Right atrium auricular region (tissue), 2 donors: ENCODE data around the gene GIPC2. TPM values are rescaled to one million over a fixed set of nuclear protein-coding genes. Genes with fewer than 3 reads are reported as not detected.

Experiments
- DNase-seq: peaks from one replicate; pipeline ENCODE4 v3.0.0-alpha.2; 2019; ENCODE audit warnings: low spot score
- H3K27ac ChIP-seq, 2 donors: fragments of 200-600 bp; sonication (generic); 1 replicate in 1 of 2; 2 replicates in 1 of 2; pipeline ENCODE4 v1.5.1; 2016 to 2019
- H3K27me3 ChIP-seq, 2 donors: fragments of 200-600 bp; sonication (generic); one replicate each; pipeline versions ENCODE4 v1.5.1 to v1.6.0; 2017 to 2019
- H3K36me3 ChIP-seq: fragments of 200-600 bp; sonication (generic); one replicate; pipeline ENCODE4 v1.5.1; 2016
- H3K4me1 ChIP-seq, 2 donors: fragments of 200-600 bp; sonication (generic); one replicate each; pipeline versions ENCODE4 v1.5.1 to v1.6.0; 2017 to 2019
- H3K4me3 ChIP-seq, 2 donors: fragments of 200-600 bp; sonication (generic); 1 replicate in 1 of 2; 2 replicates in 1 of 2; pipeline ENCODE4 v1.5.1; 2017 to 2019; ENCODE audit warnings: mild to moderate bottlenecking in 1 of 2, moderate library complexity in 1 of 2
- H3K9me3 ChIP-seq, 2 donors: fragments of 200-600 bp; sonication (generic); one replicate each; pipeline ENCODE4 v1.5.1; 2019
- total RNA-seq, 2 donors: library from RNA; depleted of rRNA; stranded (reverse); fragments of >200 nt; gene quantifications; one replicate each; pipeline ENCODE4 v1.1.0, GENCODE V29; 2016
- TF ChIP-seq, protein P1 (sequence below), 2 donors: fragments of 200-600 bp; sonication (generic); IDR thresholded peaks; one replicate each; pipeline ENCODE4 v1.5.1; 2019; ENCODE audit warnings: antibody characterized with exemption in 2 of 2

The GIPC2 gene
- total RNA-seq, 2 donors from 2014 or later, result 1.5 to 2.3 TPM

DNA sequence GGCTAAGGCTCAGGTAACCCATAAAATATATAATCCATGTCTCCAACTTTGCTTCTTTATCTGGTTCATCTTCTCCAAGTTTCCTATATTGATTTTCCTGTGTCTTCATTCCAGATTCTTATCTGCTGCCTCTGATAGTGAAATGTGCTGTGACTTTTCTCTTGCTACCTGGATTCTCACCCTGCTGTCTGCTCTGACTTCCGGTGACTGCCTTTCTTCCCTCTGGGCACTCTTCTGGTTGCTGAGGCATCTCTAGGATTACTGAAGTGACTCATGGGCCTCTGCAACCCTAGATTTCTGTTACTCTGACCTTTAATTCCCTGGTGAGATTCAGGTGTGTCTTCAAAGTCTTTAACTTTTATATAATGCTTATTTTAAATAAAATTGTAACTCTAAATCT lies 46.9 kb downstream of the GIPC2 start:
- TF ChIP-seq, protein P1, sequence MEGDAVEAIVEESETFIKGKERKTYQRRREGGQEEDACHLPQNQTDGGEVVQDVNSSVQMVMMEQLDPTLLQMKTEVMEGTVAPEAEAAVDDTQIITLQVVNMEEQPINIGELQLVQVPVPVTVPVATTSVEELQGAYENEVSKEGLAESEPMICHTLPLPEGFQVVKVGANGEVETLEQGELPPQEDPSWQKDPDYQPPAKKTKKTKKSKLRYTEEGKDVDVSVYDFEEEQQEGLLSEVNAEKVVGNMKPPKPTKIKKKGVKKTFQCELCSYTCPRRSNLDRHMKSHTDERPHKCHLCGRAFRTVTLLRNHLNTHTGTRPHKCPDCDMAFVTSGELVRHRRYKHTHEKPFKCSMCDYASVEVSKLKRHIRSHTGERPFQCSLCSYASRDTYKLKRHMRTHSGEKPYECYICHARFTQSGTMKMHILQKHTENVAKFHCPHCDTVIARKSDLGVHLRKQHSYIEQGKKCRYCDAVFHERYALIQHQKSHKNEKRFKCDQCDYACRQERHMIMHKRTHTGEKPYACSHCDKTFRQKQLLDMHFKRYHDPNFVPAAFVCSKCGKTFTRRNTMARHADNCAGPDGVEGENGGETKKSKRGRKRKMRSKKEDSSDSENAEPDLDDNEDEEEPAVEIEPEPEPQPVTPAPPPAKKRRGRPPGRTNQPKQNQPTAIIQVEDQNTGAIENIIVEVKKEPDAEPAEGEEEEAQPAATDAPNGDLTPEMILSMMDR (IDR thresholded peaks at IDR 0.05), result no peak
- Histone ChIP-seq H3K27me3 (no peaks in the 10 kb centered on the region), H3K4me1 (peaks cover 0 to 21% of the 10 kb centered on the region in 2 donors), H3K36me3 (no peaks in the 10 kb centered on the region), H3K4me3 (no peak overlapping the region), H3K27ac (no peak overlapping the region), H3K9me3 (no peaks in the 10 kb centered on the region)
- no peak for DNase-seq

DNA sequence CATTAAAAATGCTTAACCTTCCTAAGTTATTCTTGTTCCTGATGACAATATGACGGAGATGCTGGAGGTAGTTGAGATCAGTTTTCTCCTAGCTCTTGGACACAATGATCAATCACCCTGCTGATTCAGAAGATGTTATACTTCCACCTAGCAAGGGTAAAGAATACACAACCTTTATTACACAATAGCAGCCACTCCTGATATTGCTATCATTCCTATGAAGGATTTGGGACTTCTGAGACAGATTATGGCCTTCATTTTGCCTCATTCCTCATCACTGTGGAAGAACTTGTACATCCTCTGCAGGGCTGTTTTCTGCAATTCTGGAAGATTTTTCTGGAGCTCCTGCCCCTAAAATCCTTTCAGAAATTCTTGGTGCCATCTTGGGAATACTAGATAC lies 47.8 kb downstream of the GIPC2 start:
- TF ChIP-seq, protein P1 (IDR thresholded peaks at IDR 0.05), result no peak
- peaks cover 0 to 24% of the 10 kb centered on the region in 2 donors for H3K4me1 ChIP-seq
- H3K27me3 ChIP-seq, result no peaks in the 10 kb centered on the region
- H3K4me3 ChIP-seq, result no peak overlapping the region
- no peak for DNase-seq
- no peaks in the 10 kb centered on the region for H3K36me3 ChIP-seq
- H3K27ac ChIP-seq, result no peak overlapping the region
- H3K9me3 ChIP-seq, result no peaks in the 10 kb centered on the region

DNA sequence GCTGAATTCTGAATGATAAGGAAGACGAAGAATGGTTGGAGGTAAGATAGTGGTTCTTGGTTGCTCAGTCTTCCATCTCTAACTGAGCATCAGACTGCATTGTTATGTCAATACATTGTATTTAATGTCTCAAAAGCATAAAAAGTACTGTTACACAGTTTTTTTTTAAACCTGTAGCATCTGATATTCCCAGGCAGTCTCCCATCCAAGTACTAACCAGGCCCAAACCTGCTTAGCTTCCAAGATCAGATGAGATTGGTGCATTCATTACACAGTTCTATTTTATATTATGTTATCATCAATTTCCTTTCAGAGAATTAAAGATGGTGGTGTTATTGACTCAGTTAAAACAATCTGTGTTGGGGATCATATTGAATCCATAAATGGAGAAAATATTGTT lies 48.9 kb downstream of the GIPC2 start:
- Histone ChIP-seq H3K4me1 (peaks cover 0 to 24% of the 10 kb centered on the region in 2 donors), H3K4me3 (no peak overlapping the region), H3K9me3 (no peaks in the 10 kb centered on the region), H3K27ac (no peak overlapping the region), H3K36me3 (no peaks in the 10 kb centered on the region), H3K27me3 (no peaks in the 10 kb centered on the region)
- DNase-seq, result no peak
- TF ChIP-seq, protein P1 (IDR thresholded peaks at IDR 0.05), result no peak

DNA sequence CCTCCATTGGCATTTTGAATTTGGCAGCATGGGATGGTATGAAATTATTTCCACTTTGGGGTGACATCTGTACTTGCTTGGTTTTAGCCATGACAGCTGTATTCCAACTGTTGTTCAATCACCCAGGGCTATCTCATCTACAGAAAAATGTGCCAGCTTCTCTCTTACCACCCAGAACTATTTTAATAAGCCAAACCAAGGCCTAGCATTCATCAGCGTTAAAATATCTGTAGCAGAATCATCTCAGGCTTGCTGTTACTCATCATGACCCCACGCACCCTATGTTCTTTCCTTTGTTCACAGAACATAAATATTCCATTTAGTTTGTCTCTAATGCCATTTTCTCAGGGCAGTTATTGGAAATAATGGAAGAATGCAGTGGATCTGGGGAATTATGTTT lies 49.8 kb downstream of the GIPC2 start:
- no peaks in the 10 kb centered on the region for H3K36me3 ChIP-seq
- peak overlapping the region in 1 of 2 donors; percentile 71 for H3K27ac ChIP-seq
- H3K4me1 ChIP-seq, result peaks cover 0 to 24% of the 10 kb centered on the region in 2 donors

DNA sequence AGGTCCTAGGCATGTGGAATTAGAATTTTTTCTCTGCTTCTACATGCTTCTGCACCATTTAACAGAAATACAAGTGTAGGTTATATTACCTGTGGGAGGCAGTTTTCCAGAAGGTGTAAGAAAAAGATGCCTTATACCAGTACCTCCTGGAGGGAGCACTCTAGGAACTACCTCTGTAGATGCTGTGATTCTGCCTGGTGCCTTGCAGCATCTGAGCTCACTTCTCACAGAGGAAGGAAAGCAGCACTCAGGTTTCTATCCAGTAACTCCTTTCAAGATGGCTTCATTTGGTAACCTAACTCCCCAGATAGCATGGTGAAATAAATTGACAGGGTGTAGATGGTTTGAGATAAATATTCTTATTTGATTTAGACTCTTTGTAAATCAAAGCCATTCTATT lies 50.3 kb downstream of the GIPC2 start:
- Histone ChIP-seq H3K9me3 (no peaks in the 10 kb centered on the region), H3K27ac (peak overlapping the region in 1 of 2 donors; percentile 71), H3K4me1 (peaks cover 0 to 25% of the 10 kb centered on the region in 2 donors), H3K4me3 (no peak overlapping the region), H3K27me3 (no peaks in the 10 kb centered on the region), H3K36me3 (no peaks in the 10 kb centered on the region)
- no peak for DNase-seq
- TF ChIP-seq, protein P1 (IDR thresholded peaks at IDR 0.05), result no peak

More for the DNA sequence above, 49.8 kb downstream of the GIPC2 start:
- TF ChIP-seq, protein P1 (IDR thresholded peaks at IDR 0.05), result no peak
- H3K4me3 ChIP-seq, result no peak overlapping the region
- H3K27me3 ChIP-seq, result no peaks in the 10 kb centered on the region
- no peaks in the 10 kb centered on the region for H3K9me3 ChIP-seq
- DNase-seq, result no peak

DNA sequence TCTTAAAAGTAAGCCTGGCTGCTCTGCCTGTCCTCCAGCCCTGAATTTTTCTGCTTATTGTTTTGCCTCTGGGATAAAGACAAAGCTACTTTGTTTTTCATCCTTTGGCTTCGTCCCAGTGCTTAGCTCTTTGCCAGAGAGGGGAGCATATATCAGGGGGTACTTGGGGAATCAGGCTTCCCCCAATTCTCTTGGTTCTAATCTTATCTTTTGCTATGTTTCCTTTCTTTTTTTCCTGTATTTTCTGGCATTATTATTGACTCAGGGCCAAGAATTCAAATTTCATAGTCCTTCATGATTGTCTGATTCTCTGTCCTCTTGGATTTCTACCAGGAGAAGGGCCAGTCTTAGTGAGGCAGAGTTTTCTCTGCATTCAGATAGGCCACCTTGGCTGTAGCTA lies 51.2 kb downstream of the GIPC2 start:
- DNase-seq, result no peak
- TF ChIP-seq, protein P1 (IDR thresholded peaks at IDR 0.05), result no peak
- H3K27ac ChIP-seq, result peak overlapping the region; percentile 1 to 71
- no peaks in the 10 kb centered on the region for H3K9me3 ChIP-seq
- no peaks in the 10 kb centered on the region for H3K36me3 ChIP-seq
- peaks cover 0 to 35% of the 10 kb centered on the region in 2 donors for H3K4me1 ChIP-seq
- no peaks in the 10 kb centered on the region for H3K27me3 ChIP-seq
- no peak overlapping the region for H3K4me3 ChIP-seq
